ENCODE measurements around the gene CBFA2T3. TPM values are rescaled to one million over a fixed set of nuclear protein-coding genes. Genes with fewer than 3 reads are reported as not detected.

Gene CBFA2T3
- total RNA-seq, 1 experiment from 2014 or later, result 13.7 TPM

- 0 out of 2 replicates have a peak, but pooled peaks cover 3% of the 10 kb centered on the region for H3K9me3 ChIP-seq (ENCODE audit: control insufficient read depth, insufficient read depth, low read depth, low read length)
- H3K4me3 ChIP-seq (ENCODE audit: low read depth in 2 of 2, low read length in 2 of 2), result no peak overlapping the region
- POLR2A ChIA-PET, result no interaction called here
- H3K36me3 ChIP-seq (ENCODE audit: control insufficient read depth, insufficient read depth, low read length), result no peaks in the 10 kb centered on the region
- H3K27ac ChIP-seq (ENCODE audit: low read length), result no peak overlapping the region
- CTCF ChIA-PET, result interaction anchor here (0.6 kb wide), 1 partner anchor 23 kb away, joined by 3 read pairs; no protein-coding TSS in a partner anchor
- intact Hi-C loops (cut with micrococcal nuclease; ENCODE audit: unreplicated experiment), result no loop called here
- BruUV-seq (replicated peaks), result no TSS peak
- H3K4me1 ChIP-seq (ENCODE audit: control insufficient read depth, insufficient read depth, low read length), result no peaks in the 10 kb centered on the region
- ATAC-seq (no peak), DNase-seq (ENCODE audit: low read depth, low spot score) (no peak)
- no peaks in the 10 kb centered on the region for H3K27me3 ChIP-seq (ENCODE audit: control insufficient read depth, insufficient read depth, low read length)
- in situ Hi-C loops (cut with HindIII; ENCODE audit: low pct_unique_long_range_greater_than_20kb, low sequenced_read_pairs), result no loop called here
- TF ChIP-seq CTCF (IDR thresholded peaks at IDR 0.05), result no peak
Measured at GRCh38 chr16:89001117-89002027, 24.4 kb upstream of the CBFA2T3 start.

GRCh38 chr16:89000207-89000959 lies 23.4 kb upstream of the CBFA2T3 start:
- ATAC-seq, result no peak
- no peak overlapping the region for H3K4me3 ChIP-seq (ENCODE audit: low read depth in 2 of 2, low read length in 2 of 2)
- ChIA-PET CTCF (no interaction called here), POLR2A (interaction anchor here (0.6 kb wide), 1 partner anchor 14 kb away, joined by 5 read pairs; no protein-coding TSS in a partner anchor)
- BruUV-seq (replicated peaks), result no TSS peak
- DNase-seq (ENCODE audit: low read depth, low spot score), result no peak
- no peak overlapping the region for H3K27ac ChIP-seq (ENCODE audit: low read length)
- no peaks in the 10 kb centered on the region for H3K36me3 ChIP-seq (ENCODE audit: control insufficient read depth, insufficient read depth, low read length)
- H3K9me3 ChIP-seq (ENCODE audit: control insufficient read depth, insufficient read depth, low read depth, low read length), result 0 out of 2 replicates have a peak, but pooled peaks cover 3% of the 10 kb centered on the region
- in situ Hi-C loops (cut with HindIII; ENCODE audit: low pct_unique_long_range_greater_than_20kb, low sequenced_read_pairs) (no loop called here), intact Hi-C loops (cut with micrococcal nuclease; ENCODE audit: unreplicated experiment) (no loop called here)
- H3K27me3 ChIP-seq (ENCODE audit: control insufficient read depth, insufficient read depth, low read length), result no peaks in the 10 kb centered on the region
- TF ChIP-seq CTCF (IDR thresholded peaks at IDR 0.05), result no peak
- no peak for TF ChIP-seq REST (IDR thresholded peaks at IDR 0.05; ENCODE audit: insufficient read depth in 1 of 2, low read depth in 2 of 2, low read length in 1 of 2)
- no peaks in the 10 kb centered on the region for H3K4me1 ChIP-seq (ENCODE audit: control insufficient read depth, insufficient read depth, low read length)
